Transverse colon (tissue), 4 donors: Measurements from ENCODE around the gene C19orf73.

Experiments
- CTCF ChIP-seq, 5 experiments: fragments of 200-600 bp in 3 of 5; fragments of 450-650 bp in 2 of 5; sonication (generic) in 3 of 5; IDR thresholded peaks; 1 replicate in 2 of 5; 2 replicates in 3 of 5; pipeline ENCODE4 v1.5.1; 2016 to 2017; ENCODE audit warnings: antibody characterized with exemption in 5 of 5, inconsistent platforms in 3 of 5, mild to moderate bottlenecking in 2 of 5, moderate library complexity in 1 of 5
- EP300 ChIP-seq: sonication (generic); formaldehyde crosslinking; IDR thresholded peaks from one replicate; pipeline ENCODE4 v1.6.1; 2017; ENCODE audit warnings: antibody characterized with exemption, low read depth
- POLR2A ChIP-seq: fragments of 450-650 bp; IDR thresholded peaks from one replicate; pipeline ENCODE4 v1.6.1; 2016; ENCODE audit warnings: antibody characterized with exemption, mild to moderate bottlenecking, moderate library complexity
- POLR2AphosphoS5 ChIP-seq, 3 donors: sonication (generic); formaldehyde crosslinking; IDR thresholded peaks; one replicate each; pipeline ENCODE4 v1.6.1; 2016; ENCODE audit warnings: antibody characterized with exemption in 3 of 3

DNA sequence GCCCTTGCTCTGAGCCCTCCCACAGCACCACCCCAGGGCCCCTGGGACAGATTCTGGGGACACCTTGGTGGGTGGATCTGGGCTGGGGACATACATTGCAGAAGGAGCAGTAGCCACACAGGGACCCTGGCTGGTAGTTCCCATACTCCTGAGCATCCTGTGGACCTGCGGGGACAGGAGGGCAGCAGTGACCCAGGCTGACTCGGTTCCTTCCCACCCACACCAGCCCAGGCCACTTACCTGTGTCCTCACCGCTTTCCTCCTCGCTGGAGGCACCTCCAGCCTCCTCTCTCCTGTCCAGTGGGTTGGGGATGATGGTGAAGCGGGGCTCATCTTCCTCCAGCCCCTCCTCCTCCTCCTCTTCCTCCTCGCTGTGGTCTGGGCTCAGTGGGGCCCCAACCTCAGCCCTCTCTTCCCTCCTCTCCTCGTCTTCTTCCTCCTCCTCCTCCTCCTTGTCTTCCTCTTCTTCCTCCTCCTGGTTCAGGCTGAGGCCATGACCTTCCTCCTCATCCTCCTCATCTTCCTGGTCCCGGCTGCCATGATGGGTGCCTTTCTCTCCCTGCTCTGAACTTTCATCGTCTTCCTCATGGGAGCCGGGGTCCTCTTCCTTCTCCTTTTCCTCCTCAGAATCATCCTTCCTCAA lies 34.3 kb upstream of the C19orf73 start:
- TF ChIP-seq POLR2A = no peak
- no peak for TF ChIP-seq EP300
- TF ChIP-seq CTCF (IDR thresholded peaks at IDR 0.05) = no peak
- TF ChIP-seq POLR2AphosphoS5 (IDR thresholded peaks at IDR 0.05) = no peak
